GM21723 (cell line): ENCODE measurements around the gene KLHDC8A.
A peak's percentile ranks its signal among the peaks of the same experiment; 100 is the strongest.
"Not testable (repeated sequence)": the region's sequence is repeated elsewhere in the genome, so short reads cannot be mapped to it uniquely, and the experiment has no call there.

ENCODE experiments used
- ATAC-seq: cut with Tn5 transposase; IDR thresholded peaks from one replicate; pipeline ENCODE4 v1.9.1; 2021; ENCODE audit warnings: mild to moderate bottlenecking, moderate library complexity; ENCODE audit not compliant: unreplicated experiment

Gene KLHDC8A

GRCh38 chr1:205298191-205298994, 58.3 kb downstream of the KLHDC8A start:
- no peak for ATAC-seq

GRCh38 chr1:205297546-205298177, 59.1 kb downstream of the KLHDC8A start:
- ATAC-seq = not testable (repeated sequence)

DNA sequence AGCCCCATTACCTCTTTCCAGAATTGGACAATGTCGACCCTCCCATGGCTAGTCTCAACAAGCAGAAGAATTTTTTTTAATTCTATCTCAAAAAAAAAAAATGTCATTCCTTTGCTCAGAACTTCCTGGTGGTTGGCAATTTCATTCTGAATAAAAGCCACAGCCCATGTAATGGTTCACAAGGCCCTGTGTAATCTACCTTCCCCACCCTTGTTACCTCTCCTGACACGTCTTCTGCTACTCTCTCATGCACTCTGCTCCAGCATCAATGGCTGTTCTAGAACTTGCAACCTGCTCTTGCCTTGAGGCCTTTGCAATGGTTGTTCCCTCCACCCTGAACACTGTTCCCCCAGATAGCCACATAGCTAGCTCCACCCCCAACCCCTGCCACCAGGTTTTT, 60.6 kb downstream of the KLHDC8A start:
- ATAC-seq = no peak

- ATAC-seq = no peak
Observed at GRCh38 chr1:205294934-205295333, 61.8 kb downstream of the KLHDC8A start.

DNA sequence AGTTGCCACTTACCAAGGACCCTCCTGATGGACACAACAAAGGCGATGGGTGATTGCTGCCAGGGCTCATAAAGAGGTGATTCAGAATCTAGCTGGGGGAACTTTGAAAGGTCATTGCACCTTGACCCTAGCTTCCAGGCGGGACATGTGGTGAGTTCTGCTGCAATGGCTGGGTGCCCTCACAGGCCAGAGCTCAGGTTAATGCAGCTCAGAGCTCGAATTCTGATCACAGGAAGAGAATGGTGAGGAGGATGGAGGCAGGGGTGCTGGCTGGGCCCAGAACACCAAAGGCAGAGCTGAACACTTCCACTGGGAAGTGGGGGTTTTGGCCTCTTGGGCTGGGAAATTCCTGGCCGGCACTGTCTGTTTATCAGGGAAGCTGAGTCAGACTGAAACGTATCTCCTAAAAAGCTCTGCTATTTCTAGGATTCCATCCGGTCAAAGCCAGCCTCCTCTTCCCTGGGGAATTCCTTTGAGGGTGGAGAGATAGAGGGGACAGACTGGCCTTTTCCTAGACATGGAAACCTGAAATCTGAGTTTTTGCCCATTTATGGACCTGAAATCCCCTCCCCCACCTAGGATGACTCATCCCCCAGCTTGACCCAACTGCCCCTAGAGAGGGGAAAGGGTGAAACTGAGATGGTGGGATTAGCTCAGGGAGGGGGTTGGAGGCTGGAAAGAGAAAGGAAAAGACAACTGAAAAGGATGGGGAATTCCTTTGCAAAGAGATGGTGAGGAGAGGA, 62.4 kb downstream of the KLHDC8A start:
- ATAC-seq = no peak

DNA sequence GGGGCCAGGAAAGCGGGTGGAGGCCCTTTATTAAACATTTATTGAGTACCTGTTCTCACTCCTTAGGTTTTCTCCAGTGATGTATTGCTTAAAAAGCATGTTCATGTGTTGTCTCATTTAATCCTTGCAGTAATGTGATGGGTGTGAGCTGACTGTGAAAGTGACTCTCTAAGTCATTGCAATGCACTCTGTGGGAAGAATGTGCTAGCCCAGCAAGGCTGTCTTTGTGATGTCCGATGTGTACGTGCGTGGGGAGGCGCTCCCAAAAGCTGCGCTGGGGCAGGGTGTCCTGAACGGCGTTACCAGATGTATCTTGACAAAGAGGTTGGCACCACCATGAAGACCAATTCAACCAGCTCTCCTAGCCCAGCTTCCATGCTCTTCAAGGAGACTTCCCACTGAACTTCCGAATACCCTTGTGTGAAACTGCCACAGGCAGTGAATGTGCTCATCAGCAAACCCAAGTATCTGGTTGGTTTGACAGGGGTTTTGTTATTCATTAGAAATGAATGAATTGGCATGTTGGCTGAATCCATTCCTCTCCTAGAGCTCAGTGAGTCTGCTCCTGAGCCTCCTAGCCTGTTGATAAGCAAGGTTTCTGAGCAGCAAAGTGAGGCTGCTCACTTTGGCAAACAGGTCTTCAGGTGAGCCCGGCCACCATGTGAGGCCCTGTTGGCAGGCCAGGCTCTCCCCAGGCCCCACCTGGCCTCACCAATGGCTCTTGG, 63.2 kb downstream of the KLHDC8A start:
- no peak for ATAC-seq

DNA sequence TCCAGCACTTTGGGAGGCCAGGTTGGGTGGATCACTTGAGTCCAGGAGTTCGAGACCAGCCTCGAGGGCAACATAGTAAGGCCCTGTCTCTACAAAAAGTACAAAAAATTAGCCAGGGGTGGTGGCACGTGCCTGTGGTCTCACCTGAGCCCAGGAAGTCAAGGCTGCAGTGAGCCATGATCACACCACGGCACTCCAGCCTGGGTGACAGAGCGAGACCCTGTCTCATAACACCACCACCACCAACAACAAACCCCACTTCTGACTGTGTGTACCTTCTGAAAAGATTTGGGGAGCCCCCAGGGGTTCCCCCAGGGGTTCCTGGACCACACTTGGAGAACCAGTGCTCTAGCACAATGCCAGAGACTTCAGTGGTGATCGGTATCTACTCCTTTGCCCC, 65.1 kb downstream of the KLHDC8A start:
- ATAC-seq = no peak

DNA sequence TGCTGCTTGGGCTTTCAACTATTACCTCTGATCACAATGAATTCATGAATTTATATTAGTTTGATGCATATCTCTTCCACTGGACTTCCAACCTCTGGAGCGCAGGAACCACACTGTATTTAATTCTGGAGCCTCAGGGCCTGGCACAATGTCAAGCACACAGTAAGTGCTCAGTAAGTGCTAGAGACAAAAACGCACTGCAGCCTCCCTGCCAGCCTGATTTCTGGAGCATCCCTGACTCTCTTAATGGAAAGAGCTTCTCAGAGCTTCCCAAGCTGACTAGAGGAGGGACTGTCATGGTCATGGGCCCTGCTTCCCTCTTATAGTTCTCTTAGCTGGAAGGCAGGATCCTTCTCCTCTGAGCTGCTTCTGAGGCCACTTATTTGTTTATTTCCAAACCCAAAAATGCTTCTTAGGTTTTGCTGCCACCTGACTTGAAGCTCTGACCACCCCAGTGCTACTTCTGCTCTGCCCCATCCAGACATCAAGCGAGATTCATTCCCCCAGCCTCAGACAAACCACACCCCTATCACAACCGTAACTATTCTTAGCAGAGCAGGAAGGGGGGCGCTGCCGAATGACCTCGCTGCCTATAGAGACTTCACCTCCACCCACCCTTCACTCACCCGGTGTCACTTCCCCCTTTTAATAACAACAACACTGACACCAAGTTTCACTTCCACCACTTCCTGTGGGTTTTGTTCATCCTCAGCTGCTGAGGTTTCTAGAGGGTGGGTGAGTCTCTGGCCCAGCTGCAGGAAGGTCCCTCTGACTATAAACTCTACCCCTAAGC, 68.8 kb downstream of the KLHDC8A start:
- peak; percentile 82 for ATAC-seq

DNA sequence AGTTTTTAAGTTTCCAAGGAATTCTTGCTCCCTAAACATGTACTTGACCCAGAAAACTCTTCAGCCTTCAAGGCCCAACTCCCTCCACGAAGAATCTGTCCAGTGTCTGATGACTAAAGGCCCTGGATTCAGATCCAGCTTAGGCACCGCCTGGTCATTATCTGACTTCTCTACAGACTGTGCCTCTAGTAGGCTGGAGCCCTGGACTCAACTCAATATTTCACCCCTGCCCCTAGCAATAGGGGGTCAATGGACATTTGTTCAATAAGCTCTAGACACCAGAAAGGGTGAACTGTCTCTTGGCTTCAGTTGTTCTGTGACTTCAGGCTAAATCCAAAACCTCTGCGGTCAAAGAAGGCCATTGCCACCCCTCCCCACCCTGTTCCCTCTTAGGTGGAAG, 69.6 kb downstream of the KLHDC8A start:
- ATAC-seq = no peak

GRCh38 chr1:205286335-205286950, 70.3 kb downstream of the KLHDC8A start:
- ATAC-seq = peak; percentile 34
